Activated CD8-positive, alpha-beta memory T cell treated with anti-CD3 and anti-CD28 coated beads for 24 hours (primary cell): Measurements from ENCODE around the gene ZC3H13.

ENCODE experiments used
- DNase-seq: peaks from one replicate; pipeline ENCODE4 v3.0.0-alpha.2; 2020

Gene ZC3H13

DNA sequence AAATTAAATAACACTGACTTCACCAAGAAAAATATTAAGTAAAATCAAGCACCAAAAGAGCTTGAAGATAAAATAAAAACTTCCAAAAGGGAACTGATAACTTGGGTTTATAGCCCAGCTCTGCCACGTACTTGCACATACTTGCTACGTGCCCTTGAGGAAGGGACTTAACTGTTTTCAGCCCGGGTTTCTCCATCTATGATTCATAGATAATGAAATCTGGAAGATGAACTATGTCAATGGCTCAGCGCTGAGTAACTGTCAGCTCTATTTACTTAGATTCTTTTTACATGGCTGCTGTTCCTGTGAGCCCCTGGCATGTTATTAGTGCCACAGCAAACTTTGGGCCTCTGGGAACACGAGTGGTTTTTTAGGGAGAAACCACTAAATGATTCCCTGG lies 9.6 kb upstream of the ZC3H13 start:
- no peak for DNase-seq

DNA sequence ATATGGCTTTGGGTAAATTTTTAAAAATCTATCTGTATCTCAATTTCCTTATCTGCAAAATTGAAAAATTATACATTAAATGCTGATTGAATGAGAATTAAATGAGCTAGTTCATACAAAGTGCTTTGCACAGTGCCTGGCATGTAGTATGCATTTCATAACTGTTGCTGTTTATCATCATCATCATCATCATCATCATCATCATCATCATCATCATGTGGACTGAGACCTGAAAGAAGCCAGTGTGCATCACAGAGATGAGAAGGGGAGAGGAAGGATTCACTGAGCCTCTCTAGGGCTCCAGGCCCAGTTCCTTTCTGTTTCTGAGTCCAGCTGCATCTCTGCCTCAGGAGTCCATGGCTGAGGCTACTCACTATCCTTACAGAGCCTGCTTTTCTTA lies 6.9 kb upstream of the ZC3H13 start:
- DNase-seq: no peak

DNA sequence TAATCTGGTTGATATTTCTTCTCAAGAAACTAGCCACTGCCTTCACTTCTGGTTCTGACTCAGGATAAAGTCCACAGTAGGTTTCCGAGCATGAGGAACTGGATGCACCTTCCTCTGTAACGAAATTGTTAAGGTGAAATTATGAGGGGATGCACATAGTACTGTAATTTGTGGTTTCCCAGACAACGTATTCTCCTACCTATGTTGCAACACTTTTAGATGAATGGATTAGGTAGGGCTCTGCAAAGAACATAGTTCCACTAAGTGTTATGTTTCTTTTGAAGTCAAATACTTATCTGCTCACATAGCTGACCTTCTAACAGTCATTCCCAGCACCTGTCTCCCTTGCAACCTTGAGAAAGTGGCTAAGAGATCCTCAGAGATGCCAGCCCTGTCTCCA lies 5.7 kb upstream of the ZC3H13 start:
- DNase-seq: no peak

DNA sequence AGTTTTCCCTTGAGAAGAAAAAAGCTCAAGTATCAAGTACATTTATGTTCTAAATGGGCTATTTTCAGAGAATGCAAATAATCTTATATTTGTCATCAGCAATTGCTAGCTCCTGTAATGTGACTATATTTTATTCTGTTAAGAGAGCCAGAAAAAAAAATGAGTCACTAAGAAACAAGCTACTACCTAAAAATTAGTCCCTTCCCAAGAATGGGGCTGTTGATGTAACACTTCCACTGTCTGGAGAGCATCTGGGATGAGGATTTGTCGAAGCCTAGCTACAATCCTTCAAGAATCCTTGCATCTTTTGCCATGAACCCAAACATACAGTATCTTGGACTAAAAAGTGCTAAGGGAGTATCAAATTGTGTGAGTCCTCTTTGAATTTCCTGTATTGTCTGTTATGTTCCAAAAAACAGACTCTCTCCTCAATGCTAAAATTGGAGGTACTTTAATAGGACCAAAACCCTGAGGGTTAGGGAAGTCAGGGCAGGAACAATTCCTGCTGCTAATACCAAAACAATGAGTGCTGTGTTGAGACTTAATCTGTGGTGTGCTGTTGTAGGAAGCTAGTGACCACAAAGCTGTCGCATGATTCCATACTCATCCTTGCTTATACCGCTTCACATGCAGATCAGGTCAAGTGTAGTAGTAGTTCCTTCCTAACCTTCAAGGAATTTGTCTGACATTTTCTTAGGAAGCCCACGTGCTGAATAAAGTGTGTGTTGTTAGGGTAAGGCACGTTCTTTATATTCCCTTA lies 4.9 kb upstream of the ZC3H13 start:
- DNase-seq: no peak

DNA sequence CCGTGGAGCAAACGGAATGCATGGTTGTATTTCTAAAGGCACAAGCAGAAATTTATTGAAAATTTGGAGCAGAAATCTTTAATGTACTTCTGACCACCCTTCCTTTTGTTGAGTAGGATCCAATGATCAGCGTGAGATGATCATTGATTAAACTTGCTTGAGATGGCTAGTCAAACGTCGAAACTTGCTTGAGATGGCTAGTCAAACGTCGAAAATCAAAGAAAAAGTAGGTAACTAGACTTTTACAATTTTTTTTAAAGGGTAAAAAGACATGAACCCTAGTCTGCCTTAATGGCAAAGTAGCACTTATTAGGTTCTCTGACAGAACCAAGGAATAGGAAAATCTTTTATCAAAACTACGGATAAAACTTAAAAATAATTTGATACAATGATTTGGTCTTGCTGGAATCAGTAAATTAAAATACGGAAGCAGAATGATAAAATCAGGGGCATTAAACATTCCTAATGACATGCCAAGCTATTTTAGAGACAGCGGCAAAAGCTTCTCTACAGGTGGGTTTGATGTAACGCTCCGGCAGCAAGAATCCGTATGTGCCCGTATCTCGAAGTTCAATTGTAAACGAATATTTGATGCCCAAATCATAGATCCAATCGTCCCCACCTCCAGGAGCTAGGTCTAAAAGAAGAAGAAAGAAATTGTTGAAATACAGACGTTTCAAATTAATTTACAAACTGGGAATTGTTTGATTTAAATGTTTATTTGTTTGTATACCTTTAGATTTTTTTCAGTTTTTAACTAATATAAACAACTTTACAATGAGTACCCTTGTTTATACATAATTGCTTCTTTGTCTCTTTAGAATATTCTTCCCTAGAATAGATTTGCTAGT lies 841 bp upstream of the ZC3H13 start:
- DNase-seq: no peak

DNA sequence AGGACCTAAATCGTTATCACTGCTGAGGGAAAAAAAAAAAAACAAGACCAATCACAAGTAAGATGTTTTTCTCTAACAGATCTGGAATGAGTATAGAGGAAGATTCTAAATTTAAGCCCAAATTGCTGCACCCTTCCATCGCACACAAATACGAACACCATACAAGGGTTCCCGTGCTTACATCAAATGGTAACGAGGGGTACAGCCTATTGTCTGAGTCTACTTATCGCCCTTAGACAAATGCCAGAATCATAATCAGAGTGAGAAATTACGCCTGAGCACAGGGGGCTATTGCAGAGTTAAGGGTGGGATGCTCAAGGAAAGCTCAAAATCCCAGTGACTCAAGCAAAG lies 603 bp downstream of the ZC3H13 start:
- DNase-seq: no peak

DNA sequence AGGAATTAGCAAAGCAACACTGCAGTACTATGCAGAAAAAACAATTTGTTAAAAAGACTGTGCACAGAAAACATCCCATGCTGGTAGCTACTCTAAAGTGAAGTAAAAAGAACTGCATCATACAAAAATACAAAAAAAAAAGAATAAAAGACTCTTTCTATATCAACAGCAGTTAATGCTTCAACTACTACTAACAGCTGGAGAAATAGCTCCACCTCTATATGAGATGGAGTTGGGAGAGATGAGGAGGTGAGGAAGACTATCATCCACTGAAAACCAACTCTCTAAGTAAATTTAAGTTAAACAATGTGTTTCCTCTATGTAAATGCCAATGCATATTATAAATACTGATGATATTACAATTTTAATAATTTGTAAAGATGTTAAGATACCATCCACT lies 1.8 kb downstream of the ZC3H13 start:
- DNase-seq: no peak

DNA sequence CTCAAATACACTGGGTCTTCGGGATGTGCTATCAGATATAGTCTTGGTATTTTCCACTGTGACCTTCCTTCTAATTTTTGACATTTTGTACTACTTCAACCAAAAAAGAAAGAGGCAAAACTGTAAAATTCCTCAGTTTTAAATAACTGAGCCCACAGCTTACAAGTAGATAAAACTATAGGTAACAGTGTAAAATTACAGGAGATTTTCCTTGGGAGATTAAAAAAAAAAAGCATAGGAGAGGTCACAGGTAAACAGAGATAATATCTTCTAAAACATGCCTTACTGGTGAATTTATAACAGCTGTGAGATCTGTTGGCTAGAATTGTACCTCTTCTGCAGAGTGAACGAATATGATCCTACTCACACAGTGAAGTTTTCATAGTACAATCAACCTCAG lies 7.1 kb downstream of the ZC3H13 start:
- no peak for DNase-seq

DNA sequence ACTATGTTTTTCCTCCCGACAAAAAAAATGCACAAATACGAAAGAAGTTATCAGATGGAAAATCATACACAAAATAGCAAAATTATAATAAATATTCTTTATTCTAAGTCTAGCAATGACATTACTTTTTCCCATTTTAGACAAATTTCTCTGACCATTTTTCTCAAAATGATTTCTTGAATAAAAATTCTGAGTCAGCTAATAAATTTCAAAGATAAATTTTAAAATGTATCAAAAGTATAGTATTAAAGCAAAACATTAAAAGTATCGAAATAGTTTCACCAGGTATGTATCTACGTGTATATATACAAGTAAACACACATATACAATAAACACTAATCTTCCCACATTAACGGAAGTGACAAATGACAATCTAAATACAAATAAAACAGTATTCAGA lies 8.9 kb downstream of the ZC3H13 start:
- DNase-seq: no peak

DNA sequence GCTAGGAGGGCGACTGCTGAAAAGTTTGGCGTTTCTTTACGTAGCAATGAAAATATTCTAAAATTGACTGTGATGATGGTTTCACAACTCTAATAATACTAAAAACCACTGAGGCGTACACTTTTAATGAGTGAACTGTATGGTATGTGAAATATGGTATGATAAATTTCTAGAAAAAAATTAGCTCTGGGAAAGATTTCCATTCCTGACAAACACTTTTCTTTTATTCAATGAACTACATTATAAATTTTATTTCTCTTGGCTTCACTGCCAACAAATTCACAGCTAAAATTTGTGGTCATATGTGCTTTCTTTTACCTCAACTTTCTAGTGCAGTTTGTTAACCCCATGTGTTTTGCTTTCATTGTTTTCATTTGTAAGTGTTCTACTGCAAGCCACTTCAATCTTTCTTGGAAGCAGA lies 11.1 kb downstream of the ZC3H13 start:
- DNase-seq: no peak

DNA sequence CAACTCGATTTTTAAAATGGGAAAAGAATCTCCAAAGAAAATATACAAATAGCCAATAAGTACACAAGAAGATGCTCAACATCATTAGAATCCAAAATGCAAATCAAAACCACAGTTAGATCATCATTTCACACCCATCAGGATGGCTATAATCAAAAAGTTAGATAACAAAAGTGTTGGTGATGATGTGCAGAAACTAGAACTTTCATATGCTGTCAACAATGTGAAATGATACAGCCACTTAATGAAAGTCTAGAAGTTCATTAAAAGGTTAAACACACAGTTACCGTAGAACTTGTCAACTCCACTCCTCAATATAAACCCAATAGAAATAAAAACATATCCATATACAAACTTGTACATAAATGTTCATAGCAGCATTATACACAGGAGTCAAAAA lies 11.8 kb downstream of the ZC3H13 start:
- no peak for DNase-seq

DNA sequence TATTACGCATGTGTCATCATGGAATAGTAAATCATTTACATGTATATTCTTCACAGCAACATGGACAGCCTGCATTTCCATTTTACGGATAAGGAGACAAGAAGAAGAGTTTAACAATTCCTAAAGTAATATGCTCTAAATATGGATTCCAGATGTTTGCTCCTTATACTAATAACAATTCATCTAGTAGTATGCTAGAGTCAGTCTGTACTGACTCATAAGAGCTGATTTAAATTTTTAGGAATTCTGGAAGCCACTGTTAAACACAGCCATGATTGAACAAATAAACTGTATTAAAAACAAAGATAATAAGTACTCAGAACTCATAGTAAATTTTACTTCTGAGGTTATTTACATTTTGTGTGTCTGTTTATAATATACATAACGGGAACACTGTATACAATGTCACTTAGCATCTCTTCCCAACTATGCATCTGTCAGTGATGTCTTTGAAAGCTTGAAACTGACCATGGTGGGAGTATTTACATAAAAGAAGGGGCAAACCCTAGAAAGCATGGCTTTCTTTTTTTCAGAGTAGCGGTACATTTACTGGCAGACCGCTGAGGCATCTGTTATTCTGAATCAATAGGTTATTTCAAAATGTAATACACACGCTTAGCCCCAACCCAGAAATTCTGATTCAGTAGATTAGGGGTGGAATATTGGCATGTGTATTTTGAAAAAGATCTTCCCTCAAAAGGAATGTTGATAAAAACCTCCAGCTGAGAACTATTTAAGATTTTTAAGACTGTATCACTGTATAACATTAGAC lies 12.9 kb downstream of the ZC3H13 start:
- DNase-seq: no peak

DNA sequence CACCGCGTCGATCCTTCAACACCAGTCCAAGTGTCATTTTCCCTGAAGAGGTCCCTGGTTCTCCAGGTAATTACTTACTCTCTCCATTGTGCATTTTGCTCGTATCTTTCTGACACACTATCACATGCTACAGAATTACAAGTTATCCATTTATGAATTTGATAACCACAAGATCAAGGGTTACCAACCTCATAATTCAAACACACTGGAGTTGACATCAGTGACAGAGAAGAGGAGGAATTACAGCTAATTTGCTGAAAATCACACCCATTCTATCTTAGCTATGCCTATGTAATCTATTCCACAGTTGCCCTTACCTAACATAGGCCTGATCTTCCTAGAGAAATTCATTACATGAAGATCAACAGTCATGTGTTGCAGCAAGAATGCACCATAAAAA lies 14.2 kb downstream of the ZC3H13 start:
- DNase-seq: no peak

DNA sequence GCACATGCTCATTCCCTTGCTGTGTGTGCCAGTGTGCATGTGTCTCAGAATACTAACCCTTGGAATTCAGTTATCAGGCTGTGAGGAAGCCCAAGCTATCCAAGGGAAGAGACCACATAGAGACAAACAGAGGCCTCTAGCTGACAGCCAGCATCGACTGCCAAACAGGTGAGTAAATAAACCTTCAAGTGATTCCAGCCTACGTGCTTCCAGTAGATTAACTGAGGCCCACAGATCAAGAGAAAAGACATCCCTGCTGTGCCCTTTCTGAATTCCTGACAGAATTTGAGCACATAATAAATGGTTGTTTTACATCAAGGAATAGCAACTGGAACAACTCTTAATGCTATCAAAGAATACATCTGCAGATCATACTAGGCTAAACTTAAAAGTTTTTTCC lies 17.5 kb downstream of the ZC3H13 start:
- no peak for DNase-seq

DNA sequence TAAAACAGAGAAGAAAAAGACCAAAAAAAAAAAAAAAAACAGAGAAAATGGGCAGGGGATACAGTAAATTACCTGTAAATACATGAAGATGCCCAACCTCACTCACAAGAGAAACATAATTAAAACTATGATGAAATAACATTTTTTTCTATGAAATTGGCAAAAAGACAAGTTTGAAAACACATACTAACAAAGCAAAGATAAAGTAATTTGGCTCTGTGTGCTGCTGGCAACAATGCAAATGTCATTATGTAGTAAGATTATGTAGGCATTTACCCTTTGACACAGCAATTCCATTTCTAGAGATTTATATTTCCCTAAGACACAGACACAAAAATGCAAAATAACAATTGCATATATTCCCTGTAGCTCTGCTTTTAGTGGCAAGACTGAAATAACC lies 20.2 kb downstream of the ZC3H13 start:
- DNase-seq: no peak

DNA sequence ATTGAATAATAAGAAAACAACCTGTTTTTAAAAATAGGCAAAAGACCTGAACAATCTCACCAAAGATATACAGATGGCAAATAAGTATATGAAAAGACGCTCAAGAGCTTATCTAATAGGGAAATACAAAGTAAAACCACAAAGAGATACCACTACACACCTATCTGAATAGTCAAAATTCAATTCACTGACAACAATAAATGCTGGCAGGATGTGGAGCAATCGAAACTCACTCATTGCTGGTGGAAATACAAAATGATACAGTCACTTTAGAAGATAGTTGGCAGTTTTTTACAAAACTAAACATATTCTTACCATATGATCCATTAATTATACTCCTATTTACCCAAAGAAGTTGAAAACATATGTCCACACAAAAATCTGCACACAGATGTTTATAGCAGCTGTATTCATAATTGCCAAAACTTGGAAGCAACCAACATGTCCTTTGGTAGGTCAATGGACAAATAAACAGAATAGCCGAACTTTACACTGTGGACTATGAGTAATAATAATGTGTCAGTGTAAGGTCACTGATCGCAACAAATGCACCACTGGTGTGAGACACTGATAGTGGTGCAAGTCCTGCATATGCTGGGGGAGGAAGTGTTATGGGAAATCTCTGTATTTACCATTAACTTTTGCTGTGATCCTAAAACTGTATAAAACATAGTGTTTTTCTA lies 20.8 kb downstream of the ZC3H13 start:
- no peak for DNase-seq

DNA sequence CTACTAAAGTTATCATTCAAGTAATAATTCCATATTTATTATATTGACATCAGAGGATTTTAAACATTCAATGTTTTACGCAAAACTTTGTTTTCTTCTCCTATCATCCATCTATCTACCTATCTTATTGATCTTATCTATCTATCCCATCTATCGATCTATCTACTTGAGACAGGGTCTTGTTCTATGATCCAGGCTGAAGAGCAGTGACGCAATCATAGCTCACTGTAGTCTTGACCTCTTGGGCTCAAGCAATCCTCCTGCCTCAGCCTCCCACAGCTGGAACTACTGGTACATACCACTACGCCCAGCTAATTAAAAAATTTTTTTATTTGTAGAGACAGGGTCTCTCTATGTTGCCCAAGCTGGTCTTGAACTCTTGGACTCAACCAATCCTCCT lies 27.4 kb downstream of the ZC3H13 start:
- no peak for DNase-seq

DNA sequence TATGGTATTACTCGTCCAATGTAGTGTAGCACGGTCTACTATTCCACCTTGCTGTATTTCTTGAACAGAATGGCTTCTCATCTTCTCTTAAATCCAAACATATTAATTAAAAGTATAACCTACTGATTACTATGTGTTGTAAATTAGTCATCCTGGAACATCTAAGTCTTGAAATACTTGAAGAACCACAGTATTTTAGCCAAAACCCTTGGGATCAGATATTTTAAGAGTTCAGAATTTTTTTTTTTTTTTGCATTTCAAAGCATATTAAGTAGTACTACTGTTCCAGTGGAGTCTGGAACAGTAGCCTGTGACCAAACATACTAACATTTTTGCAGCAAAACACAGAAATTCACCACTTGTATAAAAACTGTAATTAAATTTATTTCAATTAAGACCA lies 30.1 kb downstream of the ZC3H13 start:
- DNase-seq: no peak

DNA sequence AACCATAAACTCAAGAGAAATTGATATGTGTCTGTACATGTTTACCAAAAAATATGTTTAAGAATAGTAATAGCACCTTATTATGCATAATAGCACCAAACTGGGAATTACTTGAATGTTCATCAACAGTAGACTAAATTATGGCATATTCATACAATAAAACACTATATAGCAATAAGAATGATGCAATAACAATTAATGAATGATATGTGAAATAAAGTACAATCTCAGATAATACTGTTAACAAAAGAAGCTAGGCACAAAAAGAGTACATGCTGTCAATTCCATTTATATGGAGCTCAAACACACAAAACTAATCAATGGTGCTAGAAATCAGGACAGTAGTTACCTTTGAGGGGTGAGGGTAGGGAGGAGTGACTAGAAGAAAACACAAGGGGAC lies 36.3 kb downstream of the ZC3H13 start:
- no peak for DNase-seq

DNA sequence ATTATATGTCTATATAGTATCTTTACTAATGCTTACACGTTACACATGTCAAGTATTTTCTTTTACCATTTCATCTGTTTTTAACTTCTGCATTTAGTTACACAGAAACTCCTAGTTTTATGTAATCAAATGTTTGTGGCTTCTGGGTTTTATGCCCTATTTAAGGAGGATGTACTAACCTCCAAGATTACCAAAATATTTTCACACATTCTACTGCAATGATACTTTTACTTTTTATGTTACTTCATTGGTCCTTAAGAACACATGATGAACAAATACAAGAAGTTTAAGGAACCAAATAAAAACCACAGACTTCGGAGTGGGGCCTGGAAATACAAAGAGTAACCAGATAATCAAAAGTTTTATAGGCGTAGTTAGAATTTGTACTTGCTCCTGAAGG lies 37.2 kb downstream of the ZC3H13 start:
- DNase-seq: no peak

DNA sequence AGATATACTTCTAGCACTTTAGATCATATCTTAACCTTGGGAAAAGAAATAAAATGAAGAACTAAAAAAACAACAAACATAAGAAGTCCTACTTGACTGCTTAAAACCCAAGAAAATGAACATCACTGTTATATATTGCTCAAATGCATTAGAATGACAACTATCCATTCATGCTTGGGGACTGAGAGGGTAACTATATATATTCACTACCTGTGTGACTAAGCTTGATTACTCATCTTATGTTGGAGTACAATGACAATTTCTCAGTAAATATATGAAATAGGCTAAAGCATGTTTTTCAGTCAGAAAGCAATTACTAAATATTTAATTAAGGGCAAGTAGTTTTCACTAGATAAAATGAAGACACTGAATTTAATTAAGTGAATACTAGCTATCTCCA lies 40.1 kb downstream of the ZC3H13 start:
- DNase-seq: no peak

DNA sequence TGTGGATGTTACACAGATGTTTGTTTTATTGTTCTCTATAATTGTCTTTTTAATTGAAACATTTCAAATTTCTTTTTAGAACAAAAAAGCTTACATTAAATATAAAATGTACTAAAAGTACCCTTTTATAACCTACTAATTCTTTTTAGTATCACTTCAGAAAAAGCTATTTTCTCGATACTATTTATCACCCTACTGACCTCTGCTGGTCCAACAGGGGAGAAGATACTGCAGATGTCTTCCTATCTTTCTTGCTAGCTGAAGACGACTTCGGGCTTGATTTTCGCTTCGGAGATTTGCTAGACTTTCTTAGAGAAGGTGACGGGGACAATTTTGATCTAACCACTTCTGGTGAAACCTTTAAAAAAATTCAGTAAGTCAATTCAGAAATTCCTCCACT lies 42.4 kb downstream of the ZC3H13 start:
- DNase-seq: no peak

DNA sequence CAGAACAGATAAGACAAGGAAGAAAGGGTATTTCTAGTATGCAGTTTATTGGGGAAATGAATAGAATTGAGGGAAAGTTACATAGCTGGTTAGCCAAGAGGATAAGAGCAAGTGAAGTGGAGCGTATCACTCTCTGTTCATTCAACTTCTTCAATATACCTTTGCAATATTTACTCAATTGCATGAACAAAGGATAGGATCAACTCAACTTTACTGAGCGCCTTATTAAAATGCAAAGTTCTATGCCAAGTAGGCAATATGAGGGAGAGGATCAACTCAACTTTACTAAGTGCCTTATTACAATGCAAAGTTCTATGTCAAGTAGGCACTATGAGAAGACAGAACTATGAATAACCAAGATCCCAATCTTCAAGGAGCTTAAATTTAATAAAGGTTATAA lies 43.9 kb downstream of the ZC3H13 start:
- no peak for DNase-seq
